Stimulated activated CD4-positive, alpha-beta T cell treated with anti-CD3 and anti-CD28 coated beads, Interleukin-2, amount 100 ng/mL, for 24 hours (primary cell): ENCODE results near the gene ZNF213.

Experiments used
- DNase-seq, 2 donors: peaks; one replicate each; pipeline ENCODE4 v3.0.0-alpha.2; 2020

ZNF213 gene, protein sequence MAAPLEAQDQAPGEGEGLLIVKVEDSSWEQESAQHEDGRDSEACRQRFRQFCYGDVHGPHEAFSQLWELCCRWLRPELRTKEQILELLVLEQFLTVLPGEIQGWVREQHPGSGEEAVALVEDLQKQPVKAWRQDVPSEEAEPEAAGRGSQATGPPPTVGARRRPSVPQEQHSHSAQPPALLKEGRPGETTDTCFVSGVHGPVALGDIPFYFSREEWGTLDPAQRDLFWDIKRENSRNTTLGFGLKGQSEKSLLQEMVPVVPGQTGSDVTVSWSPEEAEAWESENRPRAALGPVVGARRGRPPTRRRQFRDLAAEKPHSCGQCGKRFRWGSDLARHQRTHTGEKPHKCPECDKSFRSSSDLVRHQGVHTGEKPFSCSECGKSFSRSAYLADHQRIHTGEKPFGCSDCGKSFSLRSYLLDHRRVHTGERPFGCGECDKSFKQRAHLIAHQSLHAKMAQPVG

DNA sequence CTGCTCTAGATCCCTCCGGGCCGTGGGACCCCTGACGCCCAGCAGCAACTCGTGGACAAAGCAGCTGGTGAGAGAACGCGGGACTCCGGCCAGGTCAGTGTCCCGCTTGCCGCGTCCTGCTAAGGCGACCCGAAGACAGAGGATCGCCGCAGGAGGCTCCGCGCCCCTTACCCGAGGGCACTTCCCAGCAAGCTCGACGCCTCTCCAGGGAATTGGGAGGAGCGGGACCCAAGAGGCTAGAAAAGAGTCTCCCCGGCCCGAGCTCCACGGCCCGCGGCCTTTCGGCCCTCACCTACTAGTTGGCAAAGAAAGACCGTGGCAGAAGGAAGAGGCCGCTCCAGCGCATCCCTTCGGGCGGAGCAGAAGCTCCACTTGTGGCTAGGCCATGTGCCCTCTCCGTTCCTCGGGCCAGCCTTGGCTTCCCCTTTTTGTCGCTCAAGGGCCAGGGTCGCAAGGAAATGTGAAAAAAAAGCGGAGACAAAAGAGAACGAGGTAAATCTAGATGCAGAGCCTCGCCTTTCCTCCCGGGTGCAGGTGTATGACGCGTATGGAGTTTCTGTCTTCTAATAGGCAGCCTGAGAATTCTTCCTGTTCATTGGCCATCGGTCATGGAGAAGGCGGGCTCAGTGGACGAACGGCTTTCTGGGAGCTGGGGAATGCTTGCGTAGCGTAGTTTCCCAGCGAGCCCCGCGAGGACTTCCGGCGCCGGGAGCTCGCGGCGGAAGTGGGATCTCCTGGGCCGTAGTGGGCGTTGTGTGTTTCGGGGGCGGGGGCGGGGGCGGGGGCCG lies at the start of gene ZNF213:
Gene ZNF213 (plus strand): TSS at position 692 of the 788 bp plus-strand sequence. CDS start 2,252 bp downstream, outside the sequence.
- DNase-seq = peak; percentile 90 to 92

DNA sequence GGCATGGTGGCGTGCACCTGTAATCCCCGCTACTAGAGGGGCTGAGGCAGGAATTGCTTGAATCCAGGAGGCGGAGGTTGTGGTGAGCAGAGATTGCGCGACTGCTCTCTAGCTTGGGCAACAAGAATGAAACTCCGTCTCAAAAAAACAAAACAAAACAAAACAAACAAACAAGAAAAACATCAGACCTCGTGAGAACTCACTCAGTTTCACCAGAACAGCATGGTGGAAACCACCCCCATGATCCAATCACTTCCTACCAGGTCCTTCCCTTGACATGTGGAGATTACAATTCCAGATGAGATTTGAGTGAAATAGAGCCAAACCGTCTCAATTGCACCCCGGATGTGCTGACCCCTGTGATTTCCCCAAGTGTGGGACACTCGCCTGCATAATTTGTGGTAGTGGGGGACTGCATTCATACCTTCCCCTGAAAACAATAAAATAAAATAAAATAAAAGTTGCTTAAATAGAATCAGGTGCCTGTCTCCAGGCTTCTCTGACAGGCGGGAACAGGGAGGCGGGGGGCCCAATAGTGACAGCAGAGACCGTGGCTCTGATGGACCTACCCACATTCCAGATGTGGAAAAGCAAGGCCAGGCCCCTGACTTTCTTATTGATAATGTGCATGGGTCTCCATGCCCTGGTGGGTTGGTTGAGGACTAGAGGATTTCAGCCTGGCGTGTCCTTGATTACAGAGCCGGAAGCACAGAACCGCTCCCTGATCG lies 48.8 kb upstream of the ZNF213 start:
- DNase-seq = no peak

DNA sequence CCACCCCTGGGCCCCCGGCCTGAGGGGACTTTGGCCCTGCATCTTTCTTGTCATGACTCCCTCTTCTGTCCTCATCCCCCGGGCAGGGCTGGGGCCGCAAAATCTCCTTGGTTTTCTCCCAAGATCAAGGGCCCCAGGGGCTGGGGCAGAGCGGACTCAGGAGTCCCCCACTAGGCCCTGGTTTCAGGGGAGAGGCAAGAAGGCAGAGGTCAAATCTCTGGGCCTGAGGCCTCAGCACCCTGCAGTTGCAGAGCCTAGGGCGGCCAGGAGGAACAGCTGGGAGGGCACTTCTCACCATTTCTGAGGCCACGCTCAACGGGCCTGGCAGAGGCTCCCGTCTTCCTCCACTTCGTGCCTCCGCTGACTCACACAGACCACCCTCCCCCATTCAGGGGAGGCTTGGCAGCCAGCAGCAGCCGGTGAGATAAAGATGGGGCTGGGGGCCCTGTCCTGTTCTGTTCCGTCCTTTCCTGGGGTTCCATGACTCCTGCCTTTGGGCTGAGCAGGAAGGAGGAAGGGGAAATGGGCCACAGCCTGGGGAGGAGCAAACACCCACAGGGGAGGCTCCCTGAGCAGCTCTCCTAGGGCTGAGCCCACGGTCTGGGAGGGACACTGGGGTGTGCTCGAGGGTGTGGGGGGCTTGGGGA lies 48.1 kb upstream of the ZNF213 start:
- DNase-seq = no peak

GRCh38 chr16:3087243-3088235 lies 47.3 kb upstream of the ZNF213 start:
- no peak for DNase-seq

DNA sequence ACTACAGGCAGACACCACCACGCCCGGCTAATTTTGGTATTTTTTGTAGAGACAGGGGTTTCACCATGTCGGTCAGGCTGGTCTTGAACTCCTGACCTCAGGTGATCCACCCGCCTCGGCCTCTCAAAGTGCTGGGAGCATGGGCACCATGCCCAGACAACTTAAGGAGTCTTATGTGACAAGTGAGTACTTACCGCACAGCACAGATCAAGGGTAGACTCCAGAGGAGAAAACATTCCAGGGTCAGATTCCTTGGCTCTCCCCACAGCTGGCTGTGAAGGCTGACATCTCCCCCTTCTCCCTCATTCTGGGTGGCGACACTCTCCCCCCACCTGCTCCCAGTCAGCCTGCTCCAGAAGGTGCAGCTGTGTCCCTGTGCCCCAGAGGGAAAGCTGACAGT lies 46.4 kb upstream of the ZNF213 start:
- DNase-seq = no peak

DNA sequence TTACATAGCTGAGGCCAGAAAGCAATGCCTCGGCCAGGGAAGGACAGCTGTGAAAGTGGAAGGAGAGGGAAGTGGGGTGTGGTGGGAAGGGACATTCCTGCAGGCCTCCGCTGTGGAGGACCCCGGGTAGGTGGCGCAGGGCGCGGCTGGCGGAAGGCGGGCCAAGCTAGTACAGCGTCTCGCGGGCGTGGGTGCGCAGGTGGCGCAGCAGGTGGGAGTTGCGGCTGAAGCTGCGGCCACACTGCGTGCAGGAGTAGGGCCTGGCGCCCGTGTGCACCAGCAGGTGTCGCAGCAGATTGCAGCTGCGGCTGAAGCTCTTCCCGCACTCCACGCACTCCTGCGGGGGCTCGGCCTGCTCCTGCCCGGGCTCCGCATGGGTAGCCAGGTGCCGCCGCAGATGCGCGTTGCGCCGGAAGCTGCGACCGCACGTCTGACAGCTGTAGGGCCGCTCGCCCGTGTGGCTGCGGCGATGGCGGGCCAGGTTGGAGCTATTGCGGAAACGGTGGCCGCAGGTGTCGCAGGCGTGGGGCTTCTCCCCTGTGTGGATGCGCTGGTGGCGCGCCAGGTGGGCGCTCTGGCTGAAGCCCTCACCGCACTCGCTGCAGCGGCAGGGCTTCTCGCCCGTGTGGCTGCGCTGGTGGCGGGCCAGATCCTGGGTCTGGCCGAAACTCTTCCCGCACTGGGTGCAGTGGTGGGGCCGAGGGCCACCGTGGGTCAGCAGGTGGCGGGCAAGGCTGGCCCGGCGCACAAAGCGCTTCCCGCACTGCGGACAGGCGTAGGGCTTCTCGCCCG lies 45.7 kb upstream of the ZNF213 start:
- DNase-seq = no peak

DNA sequence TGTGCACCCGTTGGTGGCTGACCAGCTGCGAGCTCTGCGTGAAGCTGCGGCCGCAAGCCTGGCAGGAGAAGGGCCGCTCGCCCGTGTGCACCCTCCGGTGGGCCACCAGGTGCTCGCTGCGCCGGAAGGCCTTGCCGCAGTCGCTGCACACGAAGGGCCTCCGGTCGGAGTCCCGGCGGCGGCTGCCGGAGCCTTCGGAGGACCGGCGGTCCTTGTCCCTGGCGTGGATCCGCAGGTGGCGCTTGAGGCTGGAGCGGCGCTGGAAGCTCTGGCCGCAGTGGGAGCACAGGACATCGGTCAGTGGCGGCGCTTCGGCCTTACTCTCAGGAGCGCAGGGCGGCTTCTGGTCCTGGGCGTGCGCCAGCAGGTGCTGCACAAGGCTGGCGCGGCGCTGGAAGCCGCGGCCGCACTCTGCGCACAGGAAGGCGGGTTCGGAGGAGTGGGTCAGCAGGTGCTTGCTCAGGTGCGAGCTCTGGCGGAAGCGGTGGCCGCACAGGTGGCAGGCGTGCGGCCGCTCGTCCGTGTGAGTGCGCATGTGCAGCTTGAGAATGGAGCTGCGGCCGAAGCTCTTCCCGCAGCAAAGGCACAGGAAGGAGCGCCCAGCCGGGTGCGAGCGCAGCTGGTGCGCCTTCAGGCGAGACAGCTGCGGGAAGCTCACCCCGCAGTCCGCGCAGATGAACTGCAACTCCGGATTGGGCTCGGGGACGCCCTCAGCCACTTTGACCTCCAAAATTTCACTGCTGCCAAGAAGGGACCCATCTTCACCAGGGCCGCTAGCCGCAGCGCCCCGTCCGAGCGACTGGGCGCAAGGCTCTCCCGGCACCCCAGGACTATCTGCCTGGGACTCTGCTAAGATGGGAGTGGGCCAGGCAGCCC lies 44.9 kb upstream of the ZNF213 start:
- no peak for DNase-seq

- no peak for DNase-seq
Observed at GRCh38 chr16:3091551-3091950, 43.3 kb upstream of the ZNF213 start.

- no peak for DNase-seq
Observed at GRCh38 chr16:3092501-3092941, 42.3 kb upstream of the ZNF213 start.

GRCh38 chr16:3094289-3095027 lies 40.4 kb upstream of the ZNF213 start:
- peak; percentile 59 to 65 for DNase-seq

- DNase-seq = peak; percentile 63 to 66
Observed at GRCh38 chr16:3095869-3096268, 39.0 kb upstream of the ZNF213 start.

- no peak for DNase-seq
Observed at GRCh38 chr16:3096362-3096761, 38.5 kb upstream of the ZNF213 start.

DNA sequence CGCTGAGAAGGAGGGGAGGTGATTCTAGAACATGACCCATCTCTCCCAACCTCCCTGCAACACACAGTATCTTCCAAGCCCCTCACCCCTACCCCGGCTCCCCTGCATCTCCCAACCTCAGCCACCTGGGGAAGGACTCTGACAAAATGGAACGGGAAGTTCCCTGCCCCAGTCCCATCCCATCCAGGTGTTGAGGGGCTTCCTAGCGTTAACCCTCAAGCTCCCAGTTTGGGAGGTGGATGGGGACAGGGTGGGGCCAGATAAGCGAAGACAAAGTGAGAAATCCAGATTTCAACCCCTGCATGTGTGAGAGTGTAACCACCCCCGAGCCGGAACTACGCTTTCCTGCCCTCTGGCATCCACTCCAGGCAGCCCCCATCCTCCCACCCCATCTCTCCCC lies 37.6 kb upstream of the ZNF213 start:
- DNase-seq = no peak

- DNase-seq = no peak
Observed at GRCh38 chr16:3098459-3099394, 36.1 kb upstream of the ZNF213 start, which contains the start of gene ZSCAN10. TSS of gene ZSCAN10 (minus strand) at chr16:3099294. CDS start at chr16:3092937, 6,357 bp downstream.

- DNase-seq = no peak
Observed at GRCh38 chr16:3099395-3099731, 35.5 kb upstream of the ZNF213 start.

- DNase-seq = peak; percentile 92 to 96
Observed at GRCh38 chr16:3099732-3100499, 34.9 kb upstream of the ZNF213 start.
